Upper lobe of left lung (tissue), 4 donors: Measurements from ENCODE around the gene ATP6AP2.

Source experiments
- POLR2A ChIP-seq, 4 donors: fragments of 450-650 bp; IDR thresholded peaks; one replicate each; pipeline ENCODE4 v1.5.1; 2016 to 2017; ENCODE audit warnings: antibody characterized with exemption in 4 of 4, mild to moderate bottlenecking in 2 of 4
- TF ChIP-seq, protein P1 (sequence below), 6 experiments: fragments of 450-650 bp in 4 of 6; fragments of 200-600 bp in 2 of 6; sonication (generic) in 2 of 6; IDR thresholded peaks; one replicate each; pipeline ENCODE4 v1.5.1; 2016 to 2019; ENCODE audit warnings: antibody characterized with exemption in 6 of 6

DNA sequence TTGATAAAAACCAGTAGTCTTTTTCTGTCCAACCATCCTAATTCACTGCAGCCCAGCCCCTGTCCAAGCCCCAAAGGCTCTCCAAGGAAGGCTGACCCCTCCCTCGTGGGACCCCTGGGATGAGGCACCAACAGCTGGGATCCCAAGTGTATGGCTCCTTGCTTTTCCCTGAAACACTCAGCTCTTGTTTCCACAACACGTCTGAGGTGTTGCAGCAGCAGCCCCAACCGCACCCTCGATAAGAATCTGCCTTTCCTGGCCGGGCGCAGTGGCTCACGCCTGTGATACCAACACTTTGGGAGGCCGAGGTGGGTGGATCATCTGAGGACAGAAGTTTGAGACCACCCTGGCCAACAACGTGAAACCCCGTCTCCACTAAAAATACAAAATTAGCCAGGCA is 17.0 kb upstream of the ATP6AP2 start:
- TF ChIP-seq POLR2A (IDR thresholded peaks at IDR 0.05), result no peak
- TF ChIP-seq, protein P1, sequence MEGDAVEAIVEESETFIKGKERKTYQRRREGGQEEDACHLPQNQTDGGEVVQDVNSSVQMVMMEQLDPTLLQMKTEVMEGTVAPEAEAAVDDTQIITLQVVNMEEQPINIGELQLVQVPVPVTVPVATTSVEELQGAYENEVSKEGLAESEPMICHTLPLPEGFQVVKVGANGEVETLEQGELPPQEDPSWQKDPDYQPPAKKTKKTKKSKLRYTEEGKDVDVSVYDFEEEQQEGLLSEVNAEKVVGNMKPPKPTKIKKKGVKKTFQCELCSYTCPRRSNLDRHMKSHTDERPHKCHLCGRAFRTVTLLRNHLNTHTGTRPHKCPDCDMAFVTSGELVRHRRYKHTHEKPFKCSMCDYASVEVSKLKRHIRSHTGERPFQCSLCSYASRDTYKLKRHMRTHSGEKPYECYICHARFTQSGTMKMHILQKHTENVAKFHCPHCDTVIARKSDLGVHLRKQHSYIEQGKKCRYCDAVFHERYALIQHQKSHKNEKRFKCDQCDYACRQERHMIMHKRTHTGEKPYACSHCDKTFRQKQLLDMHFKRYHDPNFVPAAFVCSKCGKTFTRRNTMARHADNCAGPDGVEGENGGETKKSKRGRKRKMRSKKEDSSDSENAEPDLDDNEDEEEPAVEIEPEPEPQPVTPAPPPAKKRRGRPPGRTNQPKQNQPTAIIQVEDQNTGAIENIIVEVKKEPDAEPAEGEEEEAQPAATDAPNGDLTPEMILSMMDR (IDR thresholded peaks at IDR 0.05), result no peak
